ENCODE results near the gene OR5T1. TPM values are rescaled to one million over a fixed set of nuclear protein-coding genes. Genes with fewer than 3 reads are reported as not detected.

OR5T1 gene
- total and polyA plus RNA-seq, 2 of the 13 experiments (the other 11 are each of a cell fraction or from before 2014, with no cell fraction given): not detected

- BruUV-seq (replicated peaks): no TSS peak
- intact Hi-C loops (cut with micrococcal nuclease; ENCODE audit: unreplicated experiment): no loop called here
These were observed 22.9 kb downstream of the OR5T1 start for GRCh38 chr11:56296898-56297297.

More at GRCh38 chr11:56296898-56297297, 22.9 kb downstream of the OR5T1 start:
- DNase-seq (ENCODE audit: low spot score) (no peak), ATAC-seq (no peak), FAIRE-seq (no peak)
- Histone ChIP-seq H3K9ac (ENCODE audit: insufficient read depth, low read depth, low read length) (no peak overlapping the region), H3K4me2 (ENCODE audit: low read depth, low read length) (no peak overlapping the region), H3K27ac (ENCODE audit: extremely low read length, insufficient read depth, low read length) (no peak overlapping the region), H3K36me3 (replicated peaks in 1 of 2; ENCODE audit: control insufficient read depth in 1 of 2, insufficient read depth in 2 of 2, low read length in 2 of 2) (no peaks in the 10 kb centered on the region), H3K79me2 (ENCODE audit: insufficient read depth, low read length) (no peaks in the 10 kb centered on the region), H3K9me3 (ENCODE audit: low read length) (peaks cover 7% of the 10 kb centered on the region; the same call in 1 of the 2 replicates), H3K4me3 (replicated peaks in 1 of 3; ENCODE audit: insufficient read depth in 1 of 3, low read depth in 2 of 3, low read length in 3 of 3) (no peak overlapping the region), H3K27me3 (ENCODE audit: control insufficient read depth in 1 of 2, insufficient read depth in 2 of 2, low read length in 2 of 2) (no peaks in the 10 kb centered on the region), H2AFZ (ENCODE audit: low read length) (no peak overlapping the region), H3K4me1 (ENCODE audit: insufficient read depth, low read length) (no peaks in the 10 kb centered on the region), H4K20me1 (ENCODE audit: insufficient read depth, low read length) (no peaks in the 10 kb centered on the region)
- 12% methylated on average over 4 of the region's 4 CpGs for WGBS (ENCODE audit: low lambda C conversion rate)
- TF ChIP-seq HOXA9 (CRISPR knock-in tag; IDR thresholded peaks at IDR 0.05; ENCODE audit: borderline replicate concordance) (no peak), AHDC1 (CRISPR knock-in tag; IDR thresholded peaks at IDR 0.05; ENCODE audit: borderline replicate concordance) (no peak), CENPT (CRISPR knock-in tag; IDR thresholded peaks at IDR 0.05; ENCODE audit: low read depth) (no peak), SAP130 (CRISPR knock-in tag; IDR thresholded peaks at IDR 0.05; ENCODE audit: low read depth) (no peak), MBD4 (IDR thresholded peaks at IDR 0.05; ENCODE audit: borderline replicate concordance, low read length) (no peak), ZNF563 (CRISPR knock-in tag; IDR thresholded peaks at IDR 0.05) (no peak), NBN (conservative IDR thresholded peaks at IDR 0.05) (no peak), ZNF180 (CRISPR knock-in tag; IDR thresholded peaks at IDR 0.05; ENCODE audit: borderline replicate concordance, low read depth) (no peak), KMT2A (CRISPR knock-in tag; IDR thresholded peaks at IDR 0.05) (no peak)
- ChIA-PET CTCF (ENCODE audit: low intra/inter-chr PET ratio, low total read pairs) (no interaction called here), POLR2A (no interaction called here)
- in situ Hi-C loops (cut with HindIII; ENCODE audit: extremely low pct_ligation_motif_present, low pct_unique_long_range_greater_than_20kb): no loop called here
